ENCODE measurements around the gene CYSTM1. TPM values are rescaled to one million over a fixed set of nuclear protein-coding genes. Genes with fewer than 3 reads are reported as not detected.

The CYSTM1 gene
- total and polyA plus RNA-seq, 2 of the 8 experiments (the other 6 are each of a cell fraction or from before 2014, with no cell fraction given), result 25.0 to 47.8 TPM

- H3K36me3 ChIP-seq (ENCODE audit: control insufficient read depth in 2 of 4, insufficient read depth in 4 of 4, low read length in 3 of 4), result no peaks in the 10 kb centered on the region
- H3K27me3 ChIP-seq (replicated peaks in 1 of 4; ENCODE audit: control insufficient read depth in 3 of 4, extremely low read depth in 1 of 4, insufficient read depth in 3 of 4, low read length in 3 of 4), result peaks cover 25 to 44% (median 37%) of the 10 kb centered on the region in 4 experiments
- WGBS, 2 experiments (ENCODE audit: extremely low coverage in 1 of 2, insufficient coverage in 1 of 2, insufficient read length in 1 of 2, insufficient replicate concordance in 2 of 2, low coverage in 1 of 2, low lambda C conversion rate in 2 of 2, missing lambda C conversion rate in 1 of 2), result 92% methylated on average over 3 of the region's 3 CpGs; no CpG with 5 or more reads in 1 of the 2 experiments
These were observed 31.3 kb upstream of the CYSTM1 start for GRCh38 chr5:140143521-140144258.

More at GRCh38 chr5:140143521-140144258, 31.3 kb upstream of the CYSTM1 start:
- H2BK15ac ChIP-seq (ENCODE audit: low read length), result no peak overlapping the region
- no peak overlapping the region; the same call in 1 of the 2 replicates for H2AK5ac ChIP-seq (ENCODE audit: low read depth, low read length)
- ChIA-PET POLR2A (ENCODE audit: partially characterized antibody) (interaction anchor here (1.3 to 4.3 kb wide), 3 partner anchors 9 to 31 kb away, joined by 3 to 19 read pairs (median 11); partner anchors contain the start of gene PURA), CTCF (ENCODE audit: partially characterized antibody) (interaction anchor here (0.7 to 9.9 kb wide), 23 partner anchors 8 to 358 kb away, joined by 3 to 118 read pairs (median 4); partner anchors contain the start of gene PURA)
- H3K79me1 ChIP-seq (ENCODE audit: low read depth, low read length), result no peaks in the 10 kb centered on the region
- H3K4me3 ChIP-seq (ENCODE audit: extremely low read depth in 1 of 4, insufficient read depth in 2 of 4, low read depth in 3 of 4, low read length in 4 of 4), result no peak overlapping the region
- no peak overlapping the region for H2BK5ac ChIP-seq (ENCODE audit: low read depth, low read length)
- peaks cover 0 to 7% of the 10 kb centered on the region in 2 experiments for H4K20me1 ChIP-seq (replicated peaks in 1 of 2; ENCODE audit: control insufficient read depth in 1 of 2, insufficient read depth in 2 of 2, low read length in 2 of 2)
- FAIRE-seq (no peak), DNase-seq (ENCODE audit: low read depth in 1 of 2, low spot score in 2 of 2) (no peak)
- H3K14ac ChIP-seq (ENCODE audit: insufficient read length), result no peak overlapping the region
- no peak overlapping the region for H4K91ac ChIP-seq (replicated peaks; ENCODE audit: insufficient read length, low read length)
- H3K27ac ChIP-seq (ENCODE audit: low read depth, low read length), result no peak overlapping the region
- H3K4ac ChIP-seq (replicated peaks; ENCODE audit: insufficient read length, low read depth, low read length), result no peak overlapping the region
- TF ChIP-seq CTBP2 (IDR thresholded peaks at IDR 0.05; ENCODE audit: borderline replicate concordance, insufficient read depth, insufficient read length, low read length), result no peak
- H2BK12ac ChIP-seq (ENCODE audit: low read depth, low read length), result no peak overlapping the region
- no peak overlapping the region for H2AFZ ChIP-seq (ENCODE audit: low read length)
- no peak overlapping the region for H3K4me2 ChIP-seq (ENCODE audit: insufficient read depth in 1 of 2, low read depth in 2 of 2, low read length in 2 of 2)
- peaks cover 0 to 9% (median 0%) of the 10 kb centered on the region in 4 experiments; a peak in 2 of 7 replicates for H3K4me1 ChIP-seq (replicated peaks in 1 of 4; ENCODE audit: control insufficient read depth in 3 of 4, insufficient read depth in 4 of 4, low read length in 3 of 4)
- no peaks in the 10 kb centered on the region for H3K79me2 ChIP-seq (ENCODE audit: control insufficient read depth in 1 of 2, insufficient read depth in 2 of 2, low read length in 2 of 2)
- no peak overlapping the region for H4K8ac ChIP-seq (ENCODE audit: extremely low read depth, insufficient read depth, low read length)
- no peak overlapping the region for H3K9ac ChIP-seq (replicated peaks in 1 of 4; ENCODE audit: extremely low read depth in 1 of 4, low read depth in 3 of 4, low read length in 3 of 4)
- no peaks in the 10 kb centered on the region for H3K9me3 ChIP-seq (ENCODE audit: insufficient read depth in 2 of 2, low read depth in 1 of 2, low read length in 1 of 2)
- H3K23me2 ChIP-seq (ENCODE audit: low read depth, low read length), result peaks cover 5% of the 10 kb centered on the region; the same call in 1 of the 2 replicates
- H3K23ac ChIP-seq (ENCODE audit: insufficient read length), result no peak overlapping the region
- H2BK20ac ChIP-seq (ENCODE audit: low read length), result no peak overlapping the region
- H4K5ac ChIP-seq (ENCODE audit: insufficient read length, low read depth, low read length), result no peak overlapping the region
- H2BK120ac ChIP-seq (replicated peaks; ENCODE audit: low read depth, low read length), result no peak overlapping the region
- H3K56ac ChIP-seq (replicated peaks; ENCODE audit: insufficient read length, low read depth, low read length), result no peak overlapping the region
- no peak overlapping the region for H3K18ac ChIP-seq (ENCODE audit: extremely low read depth, low read length)

All from H1 (cell line).